Ascending aorta (tissue), 2 donors: ENCODE measurements around the gene GAPVD1. TPM values are rescaled to one million over a fixed set of nuclear protein-coding genes. Genes with fewer than 3 reads are reported as not detected.

Source experiments
- DNase-seq, 2 donors: peaks; one replicate each; pipeline ENCODE4 v3.0.0-alpha.2; 2019; ENCODE audit warnings: low spot score in 2 of 2
- H3K27ac ChIP-seq, 2 donors: fragments of 200-600 bp; sonication (generic); one replicate each; pipeline ENCODE4 v1.5.1; 2016 to 2017; ENCODE audit warnings: mild to moderate bottlenecking in 1 of 2
- H3K27me3 ChIP-seq: fragments of 200-600 bp; sonication (generic); one replicate; pipeline ENCODE4 v1.5.1; 2017
- H3K36me3 ChIP-seq, 2 donors: fragments of 200-600 bp; sonication (generic); one replicate each; pipeline ENCODE4 v1.5.1; 2016
- H3K4me1 ChIP-seq, 2 donors: fragments of 200-600 bp; sonication (generic); one replicate each; pipeline ENCODE4 v1.5.1; 2016 to 2017; ENCODE audit warnings: mild to moderate bottlenecking in 1 of 2
- H3K4me3 ChIP-seq, 2 donors: fragments of 200-600 bp; sonication (generic); one replicate each; pipeline ENCODE4 v1.5.1; 2016 to 2017; ENCODE audit warnings: mild to moderate bottlenecking in 1 of 2
- H3K9me3 ChIP-seq, 2 donors: fragments of 200-600 bp; sonication (generic); one replicate each; pipeline ENCODE4 v1.5.1; 2016
- intact Hi-C: fragments of 100-400 bp; cut with DNase I; formaldehyde crosslinking; loops from one replicate; pipeline ENCODE4 v1.15.1; 2023
- total RNA-seq: library from RNA; depleted of rRNA; stranded (reverse); fragments of >200 nt; gene quantifications from one replicate; pipeline ENCODE4 v1.1.0, GENCODE V29; 2016
- TF ChIP-seq, protein P1 (sequence below), 3 experiments: fragments of 200-600 bp in 2 of 3; fragments of 450-650 bp in 1 of 3; sonication (generic) in 2 of 3; IDR thresholded peaks; one replicate each; pipeline ENCODE4 v1.5.1; 2016 to 2019; ENCODE audit warnings: antibody characterized with exemption in 3 of 3, mild to moderate bottlenecking in 1 of 3, moderate library complexity in 1 of 3

Gene GAPVD1
- total RNA-seq, 1 donor from 2014 or later, result 18.9 TPM

DNA sequence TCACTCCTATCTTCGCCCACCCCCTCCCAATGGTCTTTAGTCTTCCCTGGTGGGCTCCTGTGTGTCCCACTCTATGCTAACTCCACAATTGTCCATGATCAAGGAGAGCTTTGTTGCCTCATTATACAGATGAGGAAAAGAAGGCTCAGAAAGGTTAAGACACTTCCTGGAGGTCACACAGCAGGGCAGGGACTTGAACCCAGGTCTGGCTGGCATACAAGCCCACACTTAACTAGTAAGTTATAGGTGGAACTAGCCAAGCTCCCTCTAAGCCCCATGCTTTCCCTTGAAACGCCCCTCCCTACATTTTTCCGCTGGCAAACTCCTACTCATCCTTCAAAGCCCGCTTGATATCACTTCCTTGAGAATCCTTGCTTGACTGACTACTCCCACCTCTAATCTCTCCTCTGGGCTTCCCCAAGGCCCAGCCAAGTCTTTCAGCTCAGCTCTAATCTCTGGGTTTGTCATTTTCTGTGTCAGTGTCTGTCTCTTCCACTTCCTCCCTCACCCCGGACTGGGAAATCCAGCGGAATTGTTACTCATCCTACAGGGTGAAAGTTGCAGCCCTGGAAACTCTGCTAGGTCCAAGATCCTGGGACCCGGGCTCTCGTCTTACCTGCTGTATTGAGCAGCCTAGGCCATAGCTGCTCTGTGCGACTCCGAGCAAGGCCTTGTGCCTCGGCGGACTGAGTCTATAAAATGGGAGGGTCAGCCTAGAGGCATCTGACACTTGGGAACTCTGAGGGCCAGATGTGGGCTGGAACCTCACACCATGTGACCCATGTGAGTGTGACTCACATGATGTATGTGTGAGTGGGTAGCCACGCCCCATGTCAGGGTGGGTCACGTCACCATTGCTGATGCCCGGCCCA lies 144.5 kb downstream of the GAPVD1 start:
- H3K4me3 ChIP-seq, result no peak overlapping the region
- DNase-seq, result no peak
- H3K9me3 ChIP-seq, result no peaks in the 10 kb centered on the region
- peaks cover 5% of the 10 kb centered on the region for H3K27me3 ChIP-seq
- no peaks in the 10 kb centered on the region for H3K36me3 ChIP-seq
- peaks cover 2 to 4% of the 10 kb centered on the region in 2 donors for H3K4me1 ChIP-seq
- TF ChIP-seq, protein P1, sequence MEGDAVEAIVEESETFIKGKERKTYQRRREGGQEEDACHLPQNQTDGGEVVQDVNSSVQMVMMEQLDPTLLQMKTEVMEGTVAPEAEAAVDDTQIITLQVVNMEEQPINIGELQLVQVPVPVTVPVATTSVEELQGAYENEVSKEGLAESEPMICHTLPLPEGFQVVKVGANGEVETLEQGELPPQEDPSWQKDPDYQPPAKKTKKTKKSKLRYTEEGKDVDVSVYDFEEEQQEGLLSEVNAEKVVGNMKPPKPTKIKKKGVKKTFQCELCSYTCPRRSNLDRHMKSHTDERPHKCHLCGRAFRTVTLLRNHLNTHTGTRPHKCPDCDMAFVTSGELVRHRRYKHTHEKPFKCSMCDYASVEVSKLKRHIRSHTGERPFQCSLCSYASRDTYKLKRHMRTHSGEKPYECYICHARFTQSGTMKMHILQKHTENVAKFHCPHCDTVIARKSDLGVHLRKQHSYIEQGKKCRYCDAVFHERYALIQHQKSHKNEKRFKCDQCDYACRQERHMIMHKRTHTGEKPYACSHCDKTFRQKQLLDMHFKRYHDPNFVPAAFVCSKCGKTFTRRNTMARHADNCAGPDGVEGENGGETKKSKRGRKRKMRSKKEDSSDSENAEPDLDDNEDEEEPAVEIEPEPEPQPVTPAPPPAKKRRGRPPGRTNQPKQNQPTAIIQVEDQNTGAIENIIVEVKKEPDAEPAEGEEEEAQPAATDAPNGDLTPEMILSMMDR (IDR thresholded peaks at IDR 0.05), result no peak
- H3K27ac ChIP-seq, result no peak overlapping the region
- intact Hi-C loops, result loop anchor here (10.0 kb wide), 1 partner anchor 1089 kb away; no protein-coding TSS in a partner anchor

DNA sequence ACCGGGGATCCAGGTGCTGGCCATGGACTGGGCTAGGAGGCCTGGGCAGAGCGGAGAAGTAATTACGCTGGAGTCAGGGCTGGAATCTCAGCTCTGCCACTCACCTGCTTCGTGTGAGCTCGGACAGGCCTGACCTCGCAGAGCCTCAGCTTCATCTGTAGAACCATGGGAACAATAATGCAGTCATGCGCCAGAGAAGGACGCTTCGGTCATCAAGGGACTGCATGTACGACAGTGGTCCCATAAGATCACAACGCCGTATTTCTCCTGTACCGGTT lies 145.1 kb downstream of the GAPVD1 start:
- no peak for DNase-seq
- TF ChIP-seq, protein P1 (IDR thresholded peaks at IDR 0.05), result no peak
- H3K27ac ChIP-seq, result no peak overlapping the region

DNA sequence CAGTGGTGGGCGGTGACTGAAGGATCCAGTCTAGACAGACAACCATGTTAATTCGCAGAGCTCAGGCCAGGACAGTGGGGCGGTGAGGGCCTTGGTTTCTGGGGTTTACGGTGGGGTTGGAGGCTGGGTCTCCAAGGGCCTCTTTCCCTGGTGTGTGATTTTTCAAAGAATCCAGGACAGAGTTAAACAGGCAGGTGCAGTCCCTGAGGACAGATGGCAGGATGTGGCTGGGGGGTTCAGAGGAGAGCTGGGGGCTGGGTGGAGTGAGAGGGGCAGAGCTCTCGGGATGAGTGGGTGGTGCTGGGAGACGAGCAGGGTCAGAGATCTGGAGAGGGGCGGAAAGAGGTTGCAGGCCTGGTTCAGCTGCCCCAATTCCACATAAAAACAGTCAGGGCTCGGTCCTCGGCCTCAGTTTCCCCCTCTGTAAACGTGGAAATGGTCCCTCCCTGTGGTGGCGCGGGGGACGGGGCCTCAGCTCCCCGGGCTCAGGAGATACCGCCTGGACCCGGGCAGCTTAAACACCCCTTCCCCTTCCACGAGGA lies 145.9 kb downstream of the GAPVD1 start:
- H3K27ac ChIP-seq, result no peak overlapping the region
- H3K4me3 ChIP-seq, result peak overlapping the region; percentile 68 to 73
- TF ChIP-seq, protein P1 (IDR thresholded peaks at IDR 0.05), result no peak
- DNase-seq, result no peak
- H3K36me3 ChIP-seq, result no peaks in the 10 kb centered on the region
- intact Hi-C loops, result loop anchor here (10.0 kb wide), 1 partner anchor 1087 kb away; no protein-coding TSS in a partner anchor
- H3K9me3 ChIP-seq, result no peaks in the 10 kb centered on the region
- H3K4me1 ChIP-seq, result peaks cover 2 to 4% of the 10 kb centered on the region in 2 donors
- peaks cover 5% of the 10 kb centered on the region for H3K27me3 ChIP-seq

More for the DNA sequence above, 145.1 kb downstream of the GAPVD1 start:
- intact Hi-C loops, result loop anchor here (10.0 kb wide), 1 partner anchor 1088 kb away; no protein-coding TSS in a partner anchor
- H3K36me3 ChIP-seq, result no peaks in the 10 kb centered on the region
- H3K4me3 ChIP-seq, result no peak overlapping the region
- H3K4me1 ChIP-seq, result peaks cover 2 to 4% of the 10 kb centered on the region in 2 donors
- no peaks in the 10 kb centered on the region for H3K9me3 ChIP-seq
- H3K27me3 ChIP-seq, result peaks cover 5% of the 10 kb centered on the region

DNA sequence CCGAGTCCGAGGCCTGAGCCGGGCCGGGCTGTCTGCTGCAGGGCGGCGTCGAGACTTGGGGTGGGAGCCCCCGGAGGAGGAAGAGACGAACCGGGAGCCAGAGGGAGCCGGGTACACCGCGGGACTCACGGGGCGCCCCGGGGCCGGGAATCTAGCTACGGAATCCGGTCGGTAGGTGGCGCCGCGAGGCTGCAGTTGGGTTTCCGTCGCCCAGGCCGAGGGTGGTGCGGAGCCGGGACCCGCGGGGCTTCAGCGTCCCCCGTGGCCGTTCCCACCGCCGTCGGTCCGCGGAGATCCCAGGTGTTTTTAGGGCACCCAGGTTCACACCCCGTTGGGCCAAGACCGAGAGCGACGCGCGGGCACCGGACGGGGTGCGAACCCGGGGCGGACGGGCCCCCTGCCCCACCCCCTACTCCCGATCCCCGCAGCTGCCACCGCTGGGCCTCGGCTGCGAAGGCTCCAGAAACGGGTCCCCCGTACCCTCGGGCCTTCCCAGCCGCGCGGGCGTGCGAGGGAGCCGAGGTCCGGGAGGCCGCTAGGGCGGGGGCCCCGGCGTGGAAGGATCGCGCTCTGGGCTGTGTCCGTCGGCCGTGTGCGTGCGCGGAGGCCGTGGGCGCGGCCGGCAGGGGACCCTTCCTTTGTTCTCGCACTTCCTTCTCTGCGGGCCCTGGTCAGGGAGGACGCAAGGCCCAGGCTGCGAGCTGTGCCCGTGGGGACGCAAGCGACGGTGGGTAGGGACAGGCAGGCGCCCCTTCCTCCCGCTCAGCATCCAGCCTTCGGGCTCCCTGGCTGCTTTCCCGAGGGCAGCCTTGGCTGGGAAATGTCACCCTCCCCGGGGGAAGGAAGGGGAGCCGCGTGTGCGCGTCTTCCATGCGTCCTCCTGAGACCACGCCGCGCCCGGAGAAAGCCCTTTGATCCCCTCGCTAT lies 146.6 kb downstream of the GAPVD1 start:
- intact Hi-C loops, result loop anchor here (2.0 to 10.0 kb wide), 4 partner anchors 223 to 1087 kb away; no protein-coding TSS in a partner anchor
- no peak overlapping the region for H3K27ac ChIP-seq
- H3K4me1 ChIP-seq, result peaks cover 2 to 4% of the 10 kb centered on the region in 2 donors
- peak overlapping the region; percentile 68 to 73 for H3K4me3 ChIP-seq
- peak in 1 of 2 donors; percentile 72 for DNase-seq
- no peaks in the 10 kb centered on the region for H3K36me3 ChIP-seq
- TF ChIP-seq, protein P1 (IDR thresholded peaks at IDR 0.05), result peak; percentile 43 to 77 (median 76)
- no peaks in the 10 kb centered on the region for H3K9me3 ChIP-seq
- H3K27me3 ChIP-seq, result peaks cover 5% of the 10 kb centered on the region

DNA sequence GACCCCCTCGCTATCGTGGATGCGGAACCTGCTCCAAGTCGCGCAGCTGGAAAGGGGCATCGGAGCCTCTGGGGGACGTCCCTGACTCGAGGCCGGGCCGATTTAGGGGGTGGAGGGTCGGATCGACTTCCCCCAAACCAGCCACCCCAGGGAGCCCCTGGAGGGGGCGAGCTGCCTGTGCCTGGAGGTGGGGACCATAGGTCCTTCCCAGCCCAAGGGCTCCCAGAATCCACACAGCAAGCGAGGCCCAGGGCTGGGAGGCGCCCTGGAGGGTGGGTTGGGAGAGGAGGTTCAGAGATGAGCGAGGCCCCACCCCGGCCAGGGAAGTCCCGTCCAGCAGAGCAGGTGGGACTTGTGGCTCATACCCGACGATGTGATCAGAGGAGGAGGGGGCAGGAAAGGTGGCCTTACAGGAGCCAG lies 147.6 kb downstream of the GAPVD1 start:
- Histone ChIP-seq H3K4me1 (peaks cover 2 to 4% of the 10 kb centered on the region in 2 donors), H3K4me3 (no peak overlapping the region), H3K27ac (no peak overlapping the region), H3K9me3 (no peaks in the 10 kb centered on the region), H3K27me3 (peaks cover 5% of the 10 kb centered on the region), H3K36me3 (no peaks in the 10 kb centered on the region)
- no peak for DNase-seq
- TF ChIP-seq, protein P1 (IDR thresholded peaks at IDR 0.05), result no peak
- intact Hi-C loops, result loop anchor here (2.0 to 10.0 kb wide), 4 partner anchors 222 to 1086 kb away; no protein-coding TSS in a partner anchor
